SHP77 (cell line): Measurements from ENCODE around the gene BBLN.
"Not testable (repeated sequence)": the region's sequence is repeated elsewhere in the genome, so short reads cannot be mapped to it uniquely, and the experiment has no call there.

Experiments
- DNase-seq, 2 experiments: peaks; one replicate each; lab custom pipeline; 2025; lab: John Stamatoyannopoulos, UW

BBLN gene, protein sequence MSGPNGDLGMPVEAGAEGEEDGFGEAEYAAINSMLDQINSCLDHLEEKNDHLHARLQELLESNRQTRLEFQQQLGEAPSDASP

DNA sequence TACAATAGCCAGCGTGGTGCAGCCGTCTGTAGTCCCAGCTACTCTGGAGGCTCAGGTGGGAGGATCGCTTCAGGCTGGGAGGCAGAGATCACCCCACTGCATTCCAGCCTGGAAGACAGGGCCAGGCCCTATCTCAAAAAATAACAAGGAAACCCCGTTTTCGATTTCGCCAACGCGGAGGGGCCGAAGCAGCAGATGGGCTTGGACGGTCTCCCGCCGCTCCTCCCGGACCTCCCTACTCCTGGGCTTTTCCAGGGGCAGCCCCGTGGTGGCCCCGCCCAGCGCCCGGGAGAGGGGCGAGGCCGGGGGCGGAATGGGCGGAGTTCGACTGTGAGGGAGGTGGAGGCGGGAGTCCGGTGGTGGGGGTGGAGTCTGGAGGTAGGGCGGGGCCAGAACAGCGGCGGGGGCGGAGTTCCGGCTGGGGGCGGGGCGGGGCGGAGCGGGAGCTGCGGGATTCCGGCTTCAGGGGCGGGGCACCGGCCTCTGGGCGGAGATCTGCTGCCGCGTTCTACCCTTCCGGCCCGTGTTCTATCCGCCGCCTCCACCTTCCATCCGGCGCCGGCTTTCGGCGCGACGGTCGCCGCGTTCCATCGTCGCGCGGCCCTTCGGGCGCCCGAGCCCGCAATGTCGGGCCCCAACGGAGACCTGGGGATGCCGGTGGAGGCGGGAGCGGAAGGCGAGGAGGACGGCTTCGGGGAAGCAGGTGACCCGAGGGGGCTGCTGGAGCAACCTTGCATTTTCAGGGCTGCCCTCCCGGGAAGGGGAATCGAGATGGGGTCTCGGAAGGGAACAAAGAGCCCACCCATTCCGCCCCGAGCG lies at the start of gene BBLN:
Gene BBLN, plus strand, starts transcription at position 482 of the 819 bp plus-strand sequence. Its CDS starts 143 bp downstream, at position 625.
- DNase-seq, result peak; percentile 88 to 90

DNA sequence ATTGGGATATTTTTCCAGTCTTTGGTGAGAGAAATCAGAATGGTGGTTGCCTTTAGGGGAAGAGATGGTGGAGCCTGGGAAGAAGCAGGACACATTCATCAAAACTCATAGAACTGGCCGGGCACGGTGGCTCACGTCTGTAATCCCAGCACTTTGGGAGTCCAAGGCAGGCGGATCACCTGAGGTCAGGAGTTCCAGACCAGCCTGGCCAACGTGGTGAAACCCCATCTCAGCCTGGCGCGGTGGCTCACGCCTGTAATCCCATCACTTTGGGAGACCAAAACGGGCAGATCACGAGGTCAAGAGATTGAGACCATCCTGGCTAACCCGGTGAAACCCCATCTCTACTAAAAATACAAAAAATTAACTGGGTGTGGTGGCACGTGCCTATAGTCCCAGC lies 48.3 kb upstream of the BBLN start:
- DNase-seq, result not testable (repeated sequence)

DNA sequence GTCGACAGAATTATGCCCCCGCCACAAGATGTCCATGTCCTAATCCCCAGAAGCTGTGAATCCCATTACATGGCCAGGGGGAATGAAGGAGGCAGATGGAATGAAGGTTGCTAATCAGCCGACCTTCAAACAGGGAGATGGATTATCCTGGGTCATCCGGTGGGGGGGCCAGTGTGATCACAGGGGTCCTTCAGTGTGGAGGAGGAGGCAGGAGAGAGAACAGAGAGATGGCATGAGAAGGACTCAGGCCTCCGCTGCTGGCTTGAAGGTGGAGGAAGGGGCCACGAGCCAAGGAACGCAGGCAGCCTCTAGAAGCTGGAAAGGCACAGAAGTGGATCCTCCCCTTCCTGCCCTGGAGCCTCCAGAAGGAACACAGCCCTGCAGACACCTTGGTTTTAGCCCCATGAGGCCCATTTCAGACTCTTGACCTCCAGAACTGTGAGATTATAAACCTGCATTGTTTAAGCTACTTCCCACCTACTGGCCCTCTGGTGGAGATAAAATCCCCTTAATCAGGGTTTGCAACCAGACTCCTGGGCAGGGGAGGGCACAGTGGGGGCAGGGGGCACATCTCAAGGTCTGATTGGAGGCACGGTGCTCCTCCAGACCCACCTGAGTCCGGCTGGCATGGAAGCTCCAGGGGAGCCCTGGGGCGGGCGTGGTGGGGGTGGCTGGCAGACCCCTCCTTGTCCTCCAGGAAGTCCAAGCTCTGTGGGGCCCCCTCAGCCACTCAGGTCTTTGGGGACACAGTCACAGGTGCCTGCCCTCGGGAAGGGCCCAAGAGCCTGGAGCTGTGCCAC lies 46.3 kb upstream of the BBLN start:
- no peak for DNase-seq

DNA sequence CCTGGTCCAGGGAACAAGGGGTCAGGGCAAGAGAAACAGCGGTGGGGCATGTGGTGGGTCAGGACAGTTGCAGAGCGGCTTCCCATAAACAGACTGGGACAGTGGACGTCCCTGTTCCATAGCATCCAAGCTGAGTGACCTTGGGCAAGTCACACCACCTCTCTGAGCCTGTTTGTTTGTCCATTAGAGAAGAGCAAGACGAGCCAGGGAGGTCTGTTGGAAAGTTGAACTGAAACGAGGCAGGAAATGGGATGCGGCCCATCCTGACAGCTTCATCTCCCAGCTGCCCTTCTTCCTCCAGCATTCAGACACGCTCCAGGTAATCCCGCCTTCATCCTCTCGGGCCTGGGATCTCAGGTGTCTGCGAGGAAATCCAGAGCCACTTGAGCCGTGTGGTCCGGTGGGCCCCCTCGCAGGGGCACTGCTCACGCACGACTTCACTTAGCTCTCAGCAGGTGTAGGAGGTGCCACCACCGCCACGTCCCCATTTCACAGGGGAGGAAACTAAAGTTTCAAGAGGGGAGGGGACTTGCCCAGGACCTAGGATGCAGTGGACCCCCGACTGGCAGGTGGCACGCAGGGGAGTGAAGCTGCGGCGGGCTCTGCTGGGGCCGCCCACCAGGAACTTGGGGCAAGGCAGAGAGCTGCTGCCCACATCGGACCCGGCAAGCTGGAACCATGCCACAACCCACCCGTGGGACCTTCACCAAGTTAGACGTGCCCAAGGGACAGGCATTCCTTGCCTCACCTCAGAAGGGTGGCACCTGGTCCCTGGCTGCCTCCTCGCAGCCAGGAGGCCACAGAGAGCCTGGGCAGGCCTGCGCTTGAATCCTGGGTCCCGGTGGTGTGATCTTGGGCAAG lies 45.5 kb upstream of the BBLN start:
- DNase-seq, result no peak

DNA sequence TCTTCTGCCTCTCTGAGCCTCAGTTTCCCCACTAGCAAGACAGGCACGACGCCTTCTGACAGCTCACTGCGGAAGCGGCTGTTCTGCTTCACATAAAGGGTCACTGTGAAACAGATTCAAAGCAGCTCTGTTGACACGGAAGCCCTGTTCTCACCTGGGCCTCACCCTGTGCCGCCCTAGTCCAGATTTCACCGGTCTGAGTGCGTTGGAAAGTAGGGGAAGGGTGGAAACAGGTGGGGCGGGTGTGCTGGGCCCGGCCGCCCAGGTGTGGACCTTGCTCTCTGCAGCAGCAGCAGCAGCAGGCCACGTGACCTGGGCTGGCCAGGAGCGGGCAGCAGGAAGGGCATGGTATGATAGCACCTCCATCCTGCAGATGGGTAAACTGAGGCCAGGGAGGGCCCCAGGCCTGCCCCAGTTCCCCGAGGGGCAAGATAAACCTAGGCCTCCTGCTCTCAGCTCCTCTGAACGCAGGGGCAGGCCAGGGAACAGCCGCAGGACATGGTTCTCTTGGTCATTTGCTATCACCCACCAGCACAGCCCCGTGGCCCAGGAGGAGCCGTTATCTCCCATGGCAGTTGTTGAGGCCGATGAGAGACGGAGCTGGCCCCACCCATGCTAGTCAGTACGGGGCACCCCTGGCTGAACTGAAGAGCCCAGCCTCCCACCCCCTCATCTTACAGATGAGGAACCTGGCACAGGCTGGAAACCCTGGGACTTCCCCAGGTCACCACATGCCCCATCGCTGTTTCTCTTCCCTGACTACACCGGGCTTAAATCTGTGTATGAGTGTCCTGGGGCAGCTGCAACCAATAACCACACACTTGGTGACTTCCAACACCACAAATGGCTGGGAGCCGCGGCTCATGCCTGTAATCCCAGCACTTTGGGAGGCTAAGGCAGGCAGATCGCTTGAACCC lies 44.6 kb upstream of the BBLN start:
- DNase-seq, result no peak

DNA sequence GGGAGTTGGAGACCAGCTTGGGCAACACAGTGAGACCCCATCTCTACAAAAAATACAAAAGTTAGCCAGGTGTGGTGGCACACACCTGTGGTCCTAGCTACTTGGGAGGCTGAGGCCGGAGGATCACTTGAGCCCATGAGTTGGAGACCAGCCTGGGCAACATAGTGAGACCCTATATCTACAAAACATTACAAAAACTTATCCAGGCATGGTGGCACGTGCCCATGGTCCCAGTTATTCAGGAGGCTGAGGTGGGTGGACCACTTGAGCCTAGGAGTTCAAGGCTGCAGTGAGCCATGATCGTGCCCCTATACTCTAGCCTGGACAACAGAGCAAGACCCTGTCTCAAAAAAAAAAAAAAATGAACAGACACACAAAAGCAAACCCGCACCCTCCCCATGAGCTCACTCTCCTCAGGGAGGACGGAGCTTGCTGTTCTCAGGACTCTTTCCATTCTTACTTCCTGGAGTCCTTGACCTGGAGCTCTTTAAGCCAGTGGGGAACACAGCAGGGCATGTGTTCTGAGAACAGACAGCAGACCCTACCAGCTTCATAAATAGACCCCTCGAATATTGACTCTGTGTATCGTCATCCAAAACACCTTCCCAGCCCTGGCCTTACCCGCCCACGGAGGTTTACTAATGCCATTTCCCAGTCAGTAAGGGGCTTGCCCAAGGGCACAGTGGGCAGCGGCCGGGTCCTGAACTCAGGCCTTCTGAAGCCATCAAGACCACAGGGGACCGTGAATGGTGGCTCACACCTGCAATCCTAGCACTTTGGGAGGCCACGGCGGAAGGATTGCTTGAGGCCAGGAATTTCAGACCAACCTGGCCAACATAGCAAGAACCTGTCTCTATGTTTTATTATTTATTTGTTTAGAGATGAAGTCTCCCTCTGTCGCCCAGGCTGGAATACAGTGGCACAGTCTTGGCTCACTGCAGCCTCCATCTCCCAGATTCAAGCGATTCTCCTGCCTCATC lies 43.7 kb upstream of the BBLN start:
- DNase-seq, result no peak

DNA sequence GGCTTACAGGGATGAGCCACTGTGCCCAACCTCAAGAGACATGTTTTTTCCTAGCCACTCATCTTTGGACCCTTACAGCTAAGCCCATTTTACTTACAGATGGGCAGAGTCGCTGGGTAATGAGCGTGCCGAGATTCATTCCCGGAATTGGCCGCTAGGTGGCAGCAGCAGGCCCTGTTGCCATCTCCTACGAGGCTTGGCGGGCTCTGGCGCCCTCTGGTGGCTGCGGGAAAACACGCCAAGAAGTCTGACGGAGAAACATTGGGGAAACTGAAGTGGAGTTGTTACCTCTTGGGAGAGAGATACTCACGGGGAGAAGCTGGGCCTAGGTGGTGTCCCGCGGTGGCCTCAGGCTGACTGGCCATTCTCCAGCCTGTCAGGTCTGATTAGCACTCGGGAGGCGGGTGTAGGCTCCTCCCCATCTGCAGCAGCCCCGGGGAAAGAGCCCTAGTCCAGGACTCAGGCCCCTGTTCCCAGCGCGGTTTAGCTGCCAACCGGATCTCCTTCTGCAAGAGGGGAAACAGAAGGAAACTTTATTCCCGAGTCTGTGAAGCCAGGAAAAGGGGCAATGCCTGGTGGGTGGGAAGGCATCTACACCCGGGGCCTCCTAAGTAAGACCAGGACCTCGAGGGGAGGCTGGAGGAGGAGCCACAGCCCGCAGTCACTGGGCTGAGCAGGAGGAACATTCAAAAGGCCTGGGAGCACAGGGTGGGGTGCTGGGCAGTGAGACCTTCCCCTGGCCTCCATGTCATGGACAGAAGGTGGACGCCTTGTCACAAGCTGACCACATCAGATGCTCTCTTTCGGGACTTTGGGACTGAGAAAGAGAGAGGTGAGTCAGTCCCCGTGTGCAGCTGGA lies 42.2 kb upstream of the BBLN start:
- peak; percentile 69 to 78 for DNase-seq

DNA sequence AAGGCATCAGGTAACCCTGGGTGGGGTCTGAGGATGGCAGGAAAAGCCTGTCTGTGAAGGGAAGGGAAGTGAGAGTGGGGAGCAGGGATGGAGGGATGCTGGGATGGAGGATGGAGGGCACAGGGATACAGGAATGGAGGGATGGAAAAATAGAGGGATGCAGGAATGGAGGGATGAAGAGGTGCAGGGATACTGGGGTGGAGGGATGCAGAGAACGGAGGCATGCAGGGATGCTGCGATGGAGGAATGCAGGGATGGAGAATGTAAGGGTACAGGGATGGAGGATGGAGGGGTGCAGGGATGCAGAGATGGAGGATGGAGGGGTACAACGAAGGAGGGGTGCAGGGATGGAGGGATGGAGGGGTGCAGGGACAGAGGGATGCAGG lies 41.6 kb upstream of the BBLN start:
- no peak for DNase-seq

DNA sequence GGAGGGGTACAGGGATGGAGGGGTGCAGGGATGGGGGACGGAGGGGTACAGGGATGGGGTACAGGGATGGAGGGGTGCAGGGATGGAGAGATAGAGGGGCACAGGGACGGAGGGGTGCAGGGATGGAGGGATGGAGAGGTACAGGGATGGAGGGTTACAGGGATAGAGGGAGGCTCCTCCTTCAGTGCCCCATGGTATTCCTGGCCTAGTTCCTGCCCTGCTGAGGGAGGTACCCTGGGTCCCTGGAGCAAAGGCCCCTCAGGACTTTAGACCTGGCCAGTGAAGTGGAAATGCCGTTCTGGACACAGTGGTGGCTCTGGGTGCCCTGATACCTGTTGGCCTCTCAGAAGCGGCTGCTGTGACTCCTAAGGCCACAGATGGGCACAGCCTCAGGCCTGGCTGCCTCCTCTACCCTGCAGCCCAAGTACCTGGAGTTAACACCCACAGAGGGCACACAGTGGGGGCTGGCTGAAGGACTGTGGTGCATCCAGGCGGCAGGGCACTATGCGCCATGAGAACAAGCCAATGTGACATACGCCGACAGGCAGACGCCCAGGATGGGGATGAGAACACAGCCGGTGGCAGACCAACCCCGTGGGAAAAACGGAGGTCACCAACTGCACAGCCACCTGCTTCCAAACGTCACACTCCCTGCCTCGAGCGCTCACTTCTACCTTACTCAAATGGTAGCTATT lies 40.9 kb upstream of the BBLN start:
- no peak for DNase-seq

DNA sequence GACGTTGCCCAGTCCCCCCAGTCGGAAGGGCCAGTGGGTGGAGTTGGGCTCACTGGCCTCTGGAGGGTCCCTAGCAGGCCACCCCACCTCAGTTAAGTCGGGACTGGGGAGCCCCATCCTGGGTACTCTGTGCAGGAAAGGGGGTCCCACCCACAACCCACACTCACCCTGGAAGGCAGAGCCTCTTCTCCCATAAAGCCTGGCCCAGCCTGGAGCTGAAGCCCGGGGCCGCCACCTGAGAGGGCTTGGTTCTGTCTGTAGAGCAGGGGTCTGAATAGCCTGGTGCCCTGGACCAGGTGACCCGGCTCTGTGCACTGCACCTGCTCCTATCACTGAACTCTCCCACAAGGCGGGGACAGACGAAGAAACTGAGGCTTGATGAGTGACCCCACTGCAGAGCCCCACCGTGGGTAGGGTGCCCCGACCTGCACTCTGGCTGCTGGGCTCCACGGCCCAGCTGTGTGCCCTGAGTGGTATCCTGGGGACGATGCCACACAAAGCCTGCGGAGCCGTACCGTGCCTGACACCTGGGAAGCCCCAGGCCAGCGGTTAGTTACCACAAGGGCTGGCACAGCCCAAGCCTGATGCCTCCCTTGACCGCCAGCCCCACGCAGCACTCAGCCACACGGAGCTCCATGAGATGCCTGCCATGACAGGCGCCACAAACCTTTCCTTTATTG lies 39.9 kb upstream of the BBLN start:
- DNase-seq, result no peak

DNA sequence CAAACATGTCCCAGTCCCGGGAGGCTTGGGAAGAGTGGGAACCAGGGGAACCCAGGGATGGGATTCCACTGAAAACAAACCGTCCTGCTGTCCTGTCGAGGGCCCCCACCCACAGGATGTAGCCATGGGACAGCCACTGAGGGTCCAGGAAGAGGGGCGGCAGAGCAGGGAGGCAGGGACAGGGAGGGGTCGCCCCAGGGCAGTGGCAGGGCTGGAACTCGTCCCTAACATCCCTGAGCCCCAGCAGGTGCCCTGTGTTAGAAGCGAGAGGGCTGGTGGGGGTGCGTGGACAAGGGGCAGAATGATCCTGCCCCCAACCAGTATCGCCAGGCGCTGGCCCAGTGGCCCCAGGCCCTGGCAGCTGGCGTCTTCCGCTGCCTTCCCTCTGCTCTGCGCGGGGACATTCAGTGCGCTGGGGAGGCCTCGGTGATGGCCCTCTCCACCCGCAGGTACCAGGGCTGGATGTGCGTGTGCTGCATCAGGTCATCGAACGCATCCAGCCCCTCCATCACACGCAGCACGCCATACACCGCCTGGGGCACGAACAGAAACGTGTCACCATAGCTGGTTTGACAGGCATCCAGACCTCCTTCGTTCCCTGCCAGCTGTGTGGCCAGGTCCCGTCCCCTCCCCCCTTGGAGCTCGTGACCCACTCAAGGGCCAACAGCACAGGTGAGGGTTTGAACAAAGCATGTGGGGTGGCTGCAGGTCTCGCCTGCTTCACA lies 39.2 kb upstream of the BBLN start:
- no peak for DNase-seq

DNA sequence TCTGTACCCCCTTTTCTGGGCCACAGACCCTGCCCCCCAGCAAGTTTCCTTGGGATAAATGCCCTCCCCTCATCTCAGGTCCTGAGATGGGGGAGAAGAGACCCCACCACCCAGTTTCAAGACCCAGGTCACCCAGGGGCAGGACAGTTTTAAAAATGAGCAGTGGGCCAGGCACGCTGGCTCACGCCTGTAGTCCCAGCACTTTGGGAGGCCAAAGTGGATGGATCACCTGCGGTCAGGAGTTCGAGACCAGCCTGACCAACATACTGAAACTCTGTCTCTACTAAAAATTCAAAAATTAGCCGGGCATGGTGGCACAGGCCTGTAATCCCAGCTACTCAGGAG lies 38.6 kb upstream of the BBLN start:
- DNase-seq, result no peak

DNA sequence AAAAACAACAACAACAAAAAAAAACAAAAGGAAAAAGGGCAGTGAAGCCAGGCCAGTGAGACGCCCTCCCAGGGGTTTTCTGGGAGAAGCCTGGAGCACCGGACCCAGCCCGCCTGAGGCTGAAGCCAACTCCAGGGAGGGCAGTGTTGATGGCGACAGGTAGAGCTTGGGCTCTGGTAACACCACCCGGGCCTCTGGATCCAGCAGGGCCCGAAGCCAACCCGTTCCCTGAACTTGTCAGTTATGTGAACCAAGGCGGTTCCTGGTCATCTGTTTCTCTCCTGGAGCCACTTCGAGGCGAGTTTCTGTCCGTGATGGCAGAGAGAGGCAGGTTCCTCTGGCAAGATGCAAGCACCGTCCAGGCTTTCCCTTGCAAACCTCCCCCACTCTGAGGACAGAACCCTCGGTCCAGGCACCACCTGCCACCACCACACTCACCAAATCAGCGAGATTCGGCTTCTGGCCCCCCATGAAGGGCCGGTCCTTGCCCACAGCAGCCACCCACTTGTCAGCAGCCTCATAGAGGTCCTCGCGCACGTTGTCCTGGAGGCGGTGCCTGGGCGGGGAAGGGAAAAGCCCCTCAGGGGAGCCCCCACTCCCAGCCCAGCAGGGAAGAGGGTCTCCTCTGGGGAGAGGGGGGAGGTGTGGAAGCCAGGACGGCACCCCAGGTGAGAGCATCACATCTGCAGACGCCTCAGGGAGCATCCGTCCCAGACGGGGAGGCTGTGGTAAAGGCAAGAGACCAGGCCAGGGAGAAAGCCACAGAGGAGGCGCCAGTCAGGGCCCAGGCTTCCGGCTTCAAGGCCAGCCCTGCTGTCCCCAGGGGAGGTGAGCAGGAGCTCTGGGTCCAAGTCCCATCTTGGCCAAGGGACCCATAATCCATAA lies 37.9 kb upstream of the BBLN start:
- DNase-seq, result no peak

DNA sequence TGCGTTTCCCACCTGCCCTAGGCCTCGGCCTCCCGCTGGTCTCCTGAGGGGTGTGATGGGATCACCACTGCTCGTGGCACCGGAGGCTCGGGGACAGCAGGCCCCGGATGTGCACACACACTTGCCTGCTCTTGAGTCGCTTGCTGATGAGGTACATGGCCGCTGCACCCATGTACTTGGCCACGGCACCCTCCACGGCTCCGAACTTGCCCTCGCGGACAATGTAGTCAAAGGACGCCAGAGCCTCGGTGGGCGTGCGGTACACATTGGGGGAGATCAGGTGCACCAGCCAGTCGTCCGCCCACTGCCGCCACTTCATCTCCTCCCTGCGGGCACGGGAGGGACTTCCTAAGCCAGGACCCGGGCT lies 37.3 kb upstream of the BBLN start:
- DNase-seq, result no peak

DNA sequence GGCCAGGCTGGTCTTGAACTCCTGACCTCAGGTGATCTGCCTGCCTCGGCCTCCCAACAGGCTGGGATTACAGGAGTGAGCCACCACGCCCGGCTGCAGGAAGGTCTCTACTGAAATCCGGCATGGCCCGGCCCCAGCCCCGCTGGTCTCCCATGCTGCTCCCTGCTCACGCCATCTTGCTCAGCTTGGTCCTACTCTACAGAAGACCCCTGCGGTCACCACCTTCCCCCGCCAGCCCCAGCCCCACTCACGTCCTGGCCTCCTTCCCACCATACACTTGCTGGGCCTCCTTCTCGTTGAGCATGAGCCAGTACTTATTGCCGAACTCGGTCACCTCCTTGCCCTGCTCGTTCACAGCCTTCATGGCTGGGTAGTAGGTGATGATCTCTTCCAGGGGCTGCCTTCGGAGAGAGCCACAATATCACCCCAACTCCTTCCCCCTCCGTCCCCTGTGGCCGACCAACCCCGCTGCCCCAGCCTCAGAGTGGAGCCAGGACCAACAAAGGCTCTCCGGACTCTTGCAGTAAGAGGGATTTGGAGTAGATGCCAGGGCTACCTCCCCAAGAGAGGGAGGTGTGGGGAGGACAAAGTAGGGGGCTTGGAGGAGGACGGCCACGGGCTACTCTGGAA lies 36.5 kb upstream of the BBLN start:
- no peak for DNase-seq

DNA sequence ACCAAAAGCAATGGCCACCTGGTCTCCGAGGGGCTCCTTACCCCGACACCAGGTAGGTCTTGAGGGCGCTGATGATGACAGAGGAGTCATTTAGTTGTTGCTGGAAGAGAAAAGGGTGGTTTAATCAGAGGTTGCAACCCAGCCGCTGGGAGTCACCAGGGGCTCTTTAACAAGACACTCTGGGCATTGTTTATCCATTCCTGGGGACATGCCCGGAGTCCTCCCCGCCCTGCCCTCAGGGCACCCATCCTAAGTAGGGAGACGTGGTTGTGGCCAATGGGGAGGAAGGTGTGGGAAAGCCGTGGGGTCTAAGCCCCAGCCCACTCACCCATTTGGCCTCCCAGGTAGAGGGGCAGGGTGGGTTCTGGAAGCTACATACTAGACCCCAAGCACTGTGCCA lies 35.6 kb upstream of the BBLN start:
- no peak for DNase-seq
